GM12878 (cell line): Measurements from ENCODE around the gene METAP1D. TPM values are rescaled to one million over a fixed set of nuclear protein-coding genes. Genes with fewer than 3 reads are reported as not detected.
A peak's percentile ranks its signal among the peaks of the same experiment; 100 is the strongest.

ENCODE experiments used
- ATAC-seq: fragments of 200-7000 bp; cut with Tn5 transposase; 3 replicates; pipeline ENCODE4 v1.9.1; 2020; ENCODE audit warnings: mild to moderate bottlenecking, moderate library complexity
- BruUV-seq: library from RNA; stranded (reverse); fragments of 400-500 nt; replicated peaks from 2 replicates; lab custom pipeline; 2021; lab: Mats Ljungman, UMichigan
- CTCF ChIA-PET: fragments of 300-600 bp; sonication (Branson Sonifier 250); formaldehyde crosslinking; extraction: SDS; loops from one replicate; lab custom pipeline; 2021; ENCODE audit warnings: inconsistent platforms; lab: Yijun Ruan, JAX
- POLR2A ChIA-PET: fragments of 350-600 bp; formaldehyde crosslinking; extraction: SDS; loops from one replicate; lab custom pipeline; 2021; ENCODE audit warnings: inconsistent platforms; lab: Charles Lee
- RAD21 ChIA-PET: fragments of 300-600 bp; sonication (Branson Sonifier 250); formaldehyde crosslinking; loops from one replicate; lab custom pipeline; 2023; ENCODE audit warnings: antibody characterized with exemption; ENCODE audit not compliant: unreplicated experiment; lab: Charles Lee
- SMC1A ChIA-PET: fragments of 300-600 bp; sonication (Branson Sonifier 250); formaldehyde crosslinking; loops from one replicate; lab custom pipeline; 2023; ENCODE audit not compliant: unreplicated experiment, uncharacterized antibody; lab: Charles Lee
- DNase-seq: peaks from one replicate; pipeline ENCODE4 v3.0.0-alpha.2; 2011; ENCODE audit warnings: low read depth, low spot score
- FAIRE-seq: peaks from 3 replicates; lab custom pipeline; 2011; peaks lifted over from hg19 to GRCh38; lab: Jason Lieb, UNC
- H2AFZ ChIP-seq: 2 replicates; pipeline ENCODE4 v1.6.0; 2011; ENCODE audit warnings: low read depth, low read length, control low read depth; ENCODE audit not compliant: control insufficient read depth
- H3K27ac ChIP-seq: 2 replicates; pipeline ENCODE4 v1.5.1; 2011; ENCODE audit warnings: control low read depth; ENCODE audit not compliant: control insufficient read depth, insufficient read depth
- H3K27me3 ChIP-seq, 2 experiments: replicated peaks in 1 of 2; 2 replicates each; pipeline versions ENCODE4 v1.6.0 to v1.6.1; 2011; ENCODE audit warnings: low read length in 1 of 2; ENCODE audit not compliant: control insufficient read depth in 2 of 2, insufficient read depth in 2 of 2
- H3K36me3 ChIP-seq, 2 experiments: 2 replicates each; pipeline ENCODE4 v1.5.1; 2011; ENCODE audit warnings: low read length in 1 of 2; ENCODE audit not compliant: control insufficient read depth in 2 of 2, insufficient read depth in 2 of 2
- H3K4me1 ChIP-seq: 2 replicates; pipeline ENCODE4 v1.6.1; 2011; ENCODE audit warnings: mild to moderate bottlenecking, low read length, moderate library complexity, mixed read lengths; ENCODE audit not compliant: control insufficient read depth, insufficient read depth
- H3K4me2 ChIP-seq: 2 replicates; pipeline ENCODE4 v1.6.0; 2011; ENCODE audit warnings: control low read depth; ENCODE audit not compliant: control insufficient read depth, insufficient read depth
- H3K4me3 ChIP-seq: fragments of 200-600 bp; sonication (generic); 2 replicates; pipeline ENCODE4 v1.5.1; 2016
- H3K79me2 ChIP-seq: 2 replicates; pipeline ENCODE4 v1.6.0; 2011; ENCODE audit warnings: low read length; ENCODE audit not compliant: control insufficient read depth, insufficient read depth
- H3K9ac ChIP-seq: 2 replicates; pipeline ENCODE4 v1.8.0; 2011; ENCODE audit warnings: low read length, control low read depth, mixed read lengths; ENCODE audit not compliant: control insufficient read depth, insufficient read depth
- H3K9me3 ChIP-seq: replicated peaks from 3 replicates; pipeline ENCODE4 v1.5.1; 2011; ENCODE audit warnings: mild to moderate bottlenecking, low read length; ENCODE audit not compliant: control insufficient read depth, insufficient read depth
- H4K20me1 ChIP-seq: 2 replicates; pipeline ENCODE4 v1.6.0; 2011; ENCODE audit not compliant: control insufficient read depth, insufficient read depth
- NBN ChIP-seq: fragments of 450-650 bp; IDR thresholded peaks from 2 replicates; pipeline ENCODE4 v1.6.1; 2016
- POLR2AphosphoS5 ChIP-seq: IDR thresholded peaks from 2 replicates; pipeline ENCODE4 v1.6.1; 2011; ENCODE audit warnings: mild to moderate bottlenecking, low read length, inconsistent platforms
- SUZ12 ChIP-seq: fragments of 200-600 bp; sonication (generic); IDR thresholded peaks from one replicate; pipeline ENCODE4 v1.6.1; 2018; ENCODE audit warnings: antibody characterized with exemption, mild to moderate bottlenecking; ENCODE audit not compliant: unreplicated experiment
- TAF1 ChIP-seq: IDR thresholded peaks from 2 replicates; pipeline ENCODE4 v1.6.1; 2011; ENCODE audit warnings: mild to moderate bottlenecking, low read depth, low read length, borderline replicate concordance
- WRNIP1 ChIP-seq: IDR thresholded peaks from 2 replicates; pipeline ENCODE4 v1.6.1; 2011; ENCODE audit warnings: low read depth, low read length, improper control_type of control experiment, borderline replicate concordance
- YY1 ChIP-seq: IDR thresholded peaks from 2 replicates; pipeline ENCODE4 v1.6.1; 2011; ENCODE audit warnings: low read depth, mild to moderate bottlenecking, low read length
- WGBS: methylation state at CpG from one replicate; pipeline ENCODE4 v1.1.6; 2016; ENCODE audit warnings: low lambda C conversion rate; ENCODE audit not compliant: insufficient replicate concordance, insufficient coverage; ENCODE audit errors: missing lambda C conversion rate; 5-methylcytosine and 5-hydroxymethylcytosine counted together
- in situ Hi-C: fragments of 300-500 bp; cut with MboI; formaldehyde crosslinking; loops from 9 replicates; pipeline ENCODE4 v1.14.3; 2018; ENCODE audit warnings: mixed read lengths
- intact Hi-C: fragments of 100-400 bp; cut with micrococcal nuclease; formaldehyde crosslinking; loops from one replicate; pipeline ENCODE4 v1.14.2; 2022; ENCODE audit not compliant: unreplicated experiment
- polyA plus RNA-seq, 11 experiments: library from polyadenylated mRNA; depleted of rRNA in 4 of 11; unstranded in 6 of 11; stranded (reverse) in 5 of 11; fragments of >200 nt; fragmentation: Nextera tagmentation in 4 of 11; fragmentation: Illumina TruSeq in 1 of 11; extraction: Ambion mirVana in 4 of 11; extraction: Trizol in 1 of 11; gene quantifications; 1 replicate in 1 of 11; 2 replicates in 10 of 11; pipeline versions ENCODE4 v1.2.1 to v1.2.3, GENCODE V29; 2011 to 2016; ENCODE audit warnings: inconsistent platforms in 2 of 11, missing spikeins in 2 of 11, low read depth in 1 of 11
- total RNA-seq, 4 experiments: library from RNA; depleted of rRNA in 3 of 4; stranded (reverse); fragments of >200 nt in 3 of 4; fragmentation: Illumina TruSeq in 1 of 4; extraction: Trizol in 1 of 4; gene quantifications; 2 replicates each; pipeline versions ENCODE4 v1.2.1 to v1.2.3, GENCODE V29; 2013 to 2021
- TF ChIP-seq, protein P1 (sequence below): IDR thresholded peaks from 2 replicates; pipeline ENCODE4 v1.6.1; 2011; ENCODE audit warnings: mild to moderate bottlenecking, low read depth, low read length, moderate library complexity; ENCODE audit not compliant: insufficient replicate concordance

The METAP1D gene
- total and polyA plus RNA-seq, 10 of the 15 experiments (the other 5 are each of a cell fraction or from before 2014, with no cell fraction given), result 4.5 to 12.1 (median 7.8) TPM

- FAIRE-seq, result no peak
- Histone ChIP-seq H3K36me3 (no peaks in the 10 kb centered on the region), H3K79me2 (no peaks in the 10 kb centered on the region), H3K9me3 (no peaks in the 10 kb centered on the region), H2AFZ (no peak overlapping the region; the same call in 1 of the 2 replicates), H3K4me1 (peaks cover 39% of the 10 kb centered on the region), H3K4me2 (peak overlapping the region; percentile 61), H3K9ac (no peak overlapping the region), H3K27ac (no peak overlapping the region), H3K27me3 (peaks cover 28 to 45% of the 10 kb centered on the region in 2 experiments), H3K4me3 (peak overlapping the region; percentile 27; the same call in 1 of the 2 replicates), H4K20me1 (no peaks in the 10 kb centered on the region)
- TF ChIP-seq YY1, result 0 out of 2 replicates have a peak, but pooled peaks have one; percentile 7
- TF ChIP-seq POLR2AphosphoS5, result no peak
- no peak for TF ChIP-seq TAF1
- TF ChIP-seq NBN, result no peak
- TF ChIP-seq WRNIP1, result no peak
- peak; percentile 80 for TF ChIP-seq SUZ12
- TF ChIP-seq, protein P1, sequence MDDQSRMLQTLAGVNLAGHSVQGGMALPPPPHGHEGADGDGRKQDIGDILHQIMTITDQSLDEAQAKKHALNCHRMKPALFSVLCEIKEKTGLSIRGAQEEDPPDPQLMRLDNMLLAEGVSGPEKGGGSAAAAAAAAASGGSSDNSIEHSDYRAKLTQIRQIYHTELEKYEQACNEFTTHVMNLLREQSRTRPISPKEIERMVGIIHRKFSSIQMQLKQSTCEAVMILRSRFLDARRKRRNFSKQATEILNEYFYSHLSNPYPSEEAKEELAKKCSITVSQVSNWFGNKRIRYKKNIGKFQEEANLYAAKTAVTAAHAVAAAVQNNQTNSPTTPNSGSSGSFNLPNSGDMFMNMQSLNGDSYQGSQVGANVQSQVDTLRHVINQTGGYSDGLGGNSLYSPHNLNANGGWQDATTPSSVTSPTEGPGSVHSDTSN, result no peak
- 4% methylated on average over 59 of the region's 72 CpGs for WGBS
- RAD21 ChIA-PET, result interaction anchor here (0.9 kb wide), 1 partner anchor 448 kb away, joined by 3 read pairs; no protein-coding TSS in a partner anchor
- in situ Hi-C loops (loop anchor here (10.0 to 25.0 kb wide), 3 partner anchors 288 to 1126 kb away; no protein-coding TSS in a partner anchor), intact Hi-C loops (loop anchor here (5.0 to 10.0 kb wide), 2 partner anchors 103 to 146 kb away; partner anchors contain the start of gene METAP1D)
- CTCF ChIA-PET, result interaction anchor here (0.6 to 9.9 kb wide), 5 partner anchors 27 to 578 kb away, joined by 3 to 212 read pairs (median 3); no protein-coding TSS in a partner anchor
- DNase-seq, result no peak
- POLR2A ChIA-PET, result interaction anchor here (0.9 kb wide), 1 partner anchor 388 kb away, joined by 3 read pairs; no protein-coding TSS in a partner anchor
- SMC1A ChIA-PET, result no interaction called here
- no TSS peak for BruUV-seq
- no peak for ATAC-seq
These were observed 100.6 kb downstream of the METAP1D start for GRCh38 chr2:172100080-172100934.
